H1 (cell line): ENCODE results near the gene ATP6V1F. TPM values are rescaled to one million over a fixed set of nuclear protein-coding genes. Genes with fewer than 3 reads are reported as not detected.

Source experiments
- CHD7 ChIP-seq: fragments of 300-600 bp; sonication (generic); IDR thresholded peaks from 2 replicates; pipeline ENCODE4 v1.7.1; 2012; ENCODE audit warnings: low read length, moderate library complexity, mild to moderate bottlenecking, inconsistent platforms; ENCODE audit not compliant: insufficient replicate concordance
- FOSL1 ChIP-seq: IDR thresholded peaks from 2 replicates; pipeline ENCODE4 v1.6.1; 2011; ENCODE audit warnings: mild to moderate bottlenecking, low read depth, low read length, moderate library complexity; ENCODE audit not compliant: insufficient read depth
- POLR2A ChIP-seq, 2 experiments: IDR thresholded peaks; 1 replicate in 1 of 2; 2 replicates in 1 of 2; pipeline ENCODE4 v1.6.1; 2011; ENCODE audit warnings: low read depth in 2 of 2, low read length in 2 of 2, mild to moderate bottlenecking in 2 of 2; ENCODE audit errors: control extremely low read depth in 1 of 2
- RFX5 ChIP-seq: IDR thresholded peaks from 2 replicates; pipeline ENCODE4 v1.6.1; 2011; ENCODE audit warnings: low read depth, low read length, improper control_type of control experiment, borderline replicate concordance
- RXRA ChIP-seq: IDR thresholded peaks from 2 replicates; pipeline ENCODE4 v1.6.1; 2011; ENCODE audit warnings: low read depth, mild to moderate bottlenecking, low read length, moderate library complexity; ENCODE audit not compliant: insufficient read depth
- SP4 ChIP-seq: IDR thresholded peaks from 2 replicates; pipeline ENCODE4 v1.6.1; 2012; ENCODE audit warnings: low read length, inconsistent platforms
- polyA plus RNA-seq, 7 experiments: library from polyadenylated mRNA; depleted of rRNA in 3 of 7; stranded (reverse) in 5 of 7; unstranded in 2 of 7; fragments of >200 nt in 5 of 7; fragments of 200-250 nt in 2 of 7; gene quantifications; 1 replicate in 5 of 7; 2 replicates in 1 of 7; 4 replicates in 1 of 7; pipeline versions ENCODE4 v1.2.1 to v1.2.3, GENCODE V29; 2011 to 2013; ENCODE audit warnings: missing spikeins in 2 of 7, mixed read lengths in 2 of 7
- total RNA-seq: library from RNA; stranded (reverse); fragmentation: NEBNext Ultra II Directional; extraction: Animal tissue kit (Norgen Biotek cat#: 25700); gene quantifications from 2 replicates; pipeline ENCODE4 v1.2.1, GENCODE V29; 2021

The ATP6V1F gene
- total and polyA plus RNA-seq, 2 of the 8 experiments (the other 6 are each of a cell fraction or from before 2014, with no cell fraction given), result 104 to 318 TPM

DNA sequence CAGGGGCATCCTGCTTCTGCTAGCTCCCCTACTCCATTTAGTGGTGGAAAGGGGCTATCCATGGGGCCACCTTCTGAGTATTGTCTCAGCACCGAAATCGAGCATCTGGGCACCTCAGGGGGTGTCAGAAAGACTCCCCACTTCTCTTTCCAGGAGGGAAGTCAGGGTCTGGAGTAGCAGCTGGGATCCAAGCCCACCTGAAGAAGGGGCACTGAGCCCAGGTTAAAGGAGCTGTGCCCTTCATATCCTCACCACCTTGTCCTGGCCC is 29.8 kb upstream of the ATP6V1F start (continued):
- TF ChIP-seq CHD7 (no peak), POLR2A (IDR thresholded peaks at IDR 0.05; ENCODE audit: control extremely low read depth in 1 of 2, low read depth in 2 of 2, low read length in 2 of 2) (no peak), RFX5 (no peak), RXRA (no peak), FOSL1 (no peak), SP4 (no peak)
